OCI-LY7 (cell line): ENCODE data around the gene KLHL33.

Experiments used
- EZH2phosphoT487 ChIP-seq: fragments of 200-600 bp; sonication (generic); IDR thresholded peaks from 2 replicates; pipeline ENCODE4 v1.6.1; 2018; ENCODE audit warnings: low read depth, borderline replicate concordance, mild to moderate bottlenecking, mixed run types, antibody characterized with exemption, low read length, moderate library complexity, mixed read lengths
- TF ChIP-seq, protein P1 (sequence below): fragments of 200-600 bp; sonication (generic); conservative IDR thresholded peaks from 2 replicates; pipeline ENCODE4 v1.5.1; 2014; ENCODE audit warnings: mild to moderate bottlenecking, antibody characterized with exemption, low read length, moderate library complexity, mixed read lengths

DNA sequence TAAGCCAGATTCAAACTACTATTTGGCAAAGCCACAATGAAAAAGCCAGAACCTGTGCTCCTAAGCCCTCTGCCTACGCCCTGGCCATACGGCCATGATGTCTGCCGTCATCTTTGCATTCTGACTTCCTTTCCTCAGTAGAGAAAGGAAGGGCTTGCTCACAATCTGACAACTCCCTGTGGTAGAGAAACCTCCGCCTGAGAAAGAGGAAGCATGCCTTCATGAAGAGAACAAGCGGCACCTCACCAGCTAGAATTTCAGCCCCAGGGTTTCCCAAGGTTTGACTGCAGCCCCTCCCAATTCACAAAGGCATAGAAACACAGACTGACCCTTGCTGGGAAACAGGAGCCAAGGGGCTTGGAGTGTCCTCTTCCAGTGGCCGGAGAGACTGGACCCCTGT, 48.4 kb downstream of the KLHL33 start:
- TF ChIP-seq, protein P1, sequence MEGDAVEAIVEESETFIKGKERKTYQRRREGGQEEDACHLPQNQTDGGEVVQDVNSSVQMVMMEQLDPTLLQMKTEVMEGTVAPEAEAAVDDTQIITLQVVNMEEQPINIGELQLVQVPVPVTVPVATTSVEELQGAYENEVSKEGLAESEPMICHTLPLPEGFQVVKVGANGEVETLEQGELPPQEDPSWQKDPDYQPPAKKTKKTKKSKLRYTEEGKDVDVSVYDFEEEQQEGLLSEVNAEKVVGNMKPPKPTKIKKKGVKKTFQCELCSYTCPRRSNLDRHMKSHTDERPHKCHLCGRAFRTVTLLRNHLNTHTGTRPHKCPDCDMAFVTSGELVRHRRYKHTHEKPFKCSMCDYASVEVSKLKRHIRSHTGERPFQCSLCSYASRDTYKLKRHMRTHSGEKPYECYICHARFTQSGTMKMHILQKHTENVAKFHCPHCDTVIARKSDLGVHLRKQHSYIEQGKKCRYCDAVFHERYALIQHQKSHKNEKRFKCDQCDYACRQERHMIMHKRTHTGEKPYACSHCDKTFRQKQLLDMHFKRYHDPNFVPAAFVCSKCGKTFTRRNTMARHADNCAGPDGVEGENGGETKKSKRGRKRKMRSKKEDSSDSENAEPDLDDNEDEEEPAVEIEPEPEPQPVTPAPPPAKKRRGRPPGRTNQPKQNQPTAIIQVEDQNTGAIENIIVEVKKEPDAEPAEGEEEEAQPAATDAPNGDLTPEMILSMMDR, result no peak
- no peak for TF ChIP-seq EZH2phosphoT487
